HepG2 (cell line): ENCODE results near the gene SAMM50. TPM values are rescaled to one million over a fixed set of nuclear protein-coding genes. Genes with fewer than 3 reads are reported as not detected.

ENCODE experiments used
- ATAC-seq: fragments of 200-7000 bp; cut with Tn5 transposase; 3 replicates; pipeline ENCODE4 v1.9.1; 2020; ENCODE audit warnings: mild to moderate bottlenecking, moderate library complexity
- BruUV-seq: library from RNA; stranded (reverse); fragments of 400-500 nt; replicated peaks from 2 replicates; lab custom pipeline; 2021; lab: Mats Ljungman, UMichigan
- CTCF ChIA-PET: fragments of 300-600 bp; formaldehyde crosslinking; extraction: SDS; loops from one replicate; lab custom pipeline; 2021; ENCODE audit warnings: low total read pairs, inconsistent platforms, low intra/inter-chr PET ratio; lab: Yijun Ruan, JAX
- POLR2A ChIA-PET: fragments of 350-600 bp; sonication (Branson Sonifier 250); formaldehyde crosslinking; loops from one replicate; lab custom pipeline; 2020; ENCODE audit warnings: antibody characterized with exemption, inconsistent platforms; lab: Yijun Ruan, JAX
- DNase-seq: peaks from one replicate; pipeline ENCODE4 v3.0.0-alpha.2; 2015; ENCODE audit warnings: low spot score
- FAIRE-seq: peaks from 3 replicates; lab custom pipeline; 2011; peaks lifted over from hg19 to GRCh38; lab: Jason Lieb, UNC
- H2AFZ ChIP-seq: one replicate; pipeline ENCODE4 v1.6.1; 2011; ENCODE audit warnings: low read length, inconsistent platforms
- H3K27ac ChIP-seq: fragments of 300-600 bp; 3 replicates; pipeline ENCODE4 v1.8.0; 2011; ENCODE audit warnings: mixed run types, mild to moderate bottlenecking, mixed read lengths, low read length, inconsistent platforms; ENCODE audit not compliant: insufficient read depth; ENCODE audit errors: extremely low read length
- H3K27me3 ChIP-seq, 2 experiments: fragments of 200-600 bp in 1 of 2; 2 replicates in 1 of 2; 3 replicates in 1 of 2; pipeline versions ENCODE4 v1.6.0 to v1.8.0; 2011; ENCODE audit warnings: low read length in 2 of 2, mild to moderate bottlenecking in 2 of 2, moderate library complexity in 2 of 2, inconsistent platforms in 1 of 2; ENCODE audit not compliant: insufficient read depth in 2 of 2, control insufficient read depth in 1 of 2
- H3K36me3 ChIP-seq, 2 experiments: fragments of 200-600 bp in 1 of 2; replicated peaks in 1 of 2; 2 replicates in 1 of 2; 3 replicates in 1 of 2; pipeline versions ENCODE4 v1.5.1 to v1.8.0; 2011; ENCODE audit warnings: low read length in 2 of 2, inconsistent platforms in 1 of 2; ENCODE audit not compliant: insufficient read depth in 2 of 2, control insufficient read depth in 1 of 2
- H3K4me1 ChIP-seq: 2 replicates; pipeline ENCODE4 v1.5.1; 2012; ENCODE audit warnings: low read length, inconsistent platforms; ENCODE audit not compliant: insufficient read depth
- H3K4me2 ChIP-seq: 2 replicates; pipeline ENCODE4 v1.6.0; 2011; ENCODE audit warnings: low read depth, low read length, inconsistent platforms
- H3K4me3 ChIP-seq, 3 experiments: fragments of 200-600 bp in 1 of 3; sonication (generic), shearing (Covaris generic) in 1 of 3; replicated peaks in 1 of 3; 2 replicates each; pipeline ENCODE4 v1.5.1; 2011 to 2016; ENCODE audit warnings: low read length in 3 of 3, inconsistent platforms in 2 of 3, low read depth in 2 of 3, mild to moderate bottlenecking in 2 of 3, control low read depth in 1 of 3, mixed read lengths in 1 of 3; ENCODE audit not compliant: insufficient read depth in 1 of 3
- H3K79me2 ChIP-seq: one replicate; pipeline ENCODE4 v1.6.1; 2011; ENCODE audit warnings: low read length, inconsistent platforms; ENCODE audit not compliant: insufficient read depth
- H3K9ac ChIP-seq: 2 replicates; pipeline ENCODE4 v1.6.0; 2011; ENCODE audit warnings: mild to moderate bottlenecking, low read depth, low read length, inconsistent platforms; ENCODE audit not compliant: insufficient read depth
- H3K9me3 ChIP-seq: 2 replicates; pipeline ENCODE4 v1.5.1; 2012; ENCODE audit warnings: mild to moderate bottlenecking, low read length
- H4K20me1 ChIP-seq: 2 replicates; pipeline ENCODE4 v1.6.0; 2011; ENCODE audit warnings: inconsistent platforms, mild to moderate bottlenecking, low read length, moderate library complexity; ENCODE audit not compliant: insufficient read depth
- CBFB ChIP-seq: sonication (generic); formaldehyde crosslinking; IDR thresholded peaks from 2 replicates; pipeline ENCODE4 v1.4.0; 2020; ENCODE audit warnings: missing genetic modification reagents
- CCAR2 ChIP-seq: fragments of 200-400 bp; formaldehyde crosslinking; optimal IDR thresholded peaks from 2 replicates; pipeline ENCODE3; 2018; ENCODE audit warnings: low read depth, mild to moderate bottlenecking, low read length, moderate library complexity
- ELF4 ChIP-seq: sonication (generic); formaldehyde crosslinking; IDR thresholded peaks from 2 replicates; pipeline ENCODE4 v1.5.0; 2020; ENCODE audit warnings: missing genetic modification reagents, mild to moderate bottlenecking, moderate library complexity, borderline replicate concordance
- GATAD1 ChIP-seq: IDR thresholded peaks from 2 replicates; pipeline ENCODE4 v1.6.1; 2016; ENCODE audit warnings: missing genetic modification reagents, missing compliant biosample characterization
- HIVEP1 ChIP-seq: sonication (generic); formaldehyde crosslinking; IDR thresholded peaks from 2 replicates; pipeline ENCODE4 v1.4.0; 2020; ENCODE audit warnings: mild to moderate bottlenecking, missing genetic modification reagents
- KLF11 ChIP-seq: IDR thresholded peaks from 2 replicates; pipeline ENCODE4 v1.6.1; 2016; ENCODE audit warnings: missing compliant biosample characterization
- MXD3 ChIP-seq: IDR thresholded peaks from 2 replicates; pipeline ENCODE4 v1.6.1; 2016; ENCODE audit warnings: mild to moderate bottlenecking, missing biosample characterization, missing genetic modification reagents
- PAWR ChIP-seq: sonication (generic); formaldehyde crosslinking; IDR thresholded peaks from 2 replicates; pipeline ENCODE4 v1.4.0; 2020; ENCODE audit warnings: missing genetic modification reagents, mild to moderate bottlenecking, borderline replicate concordance
- REST ChIP-seq, 2 experiments: IDR thresholded peaks; 2 replicates each; pipeline ENCODE4 v1.6.1; 2011 to 2012; ENCODE audit warnings: low read length in 2 of 2, borderline replicate concordance in 1 of 2, low read depth in 1 of 2, mild to moderate bottlenecking in 1 of 2, moderate library complexity in 1 of 2
- RXRA ChIP-seq: sonication (generic); formaldehyde crosslinking; IDR thresholded peaks from 2 replicates; pipeline ENCODE4 v1.5.1; 2020; ENCODE audit warnings: missing genetic modification reagents
- XBP1 ChIP-seq: sonication (generic); formaldehyde crosslinking; IDR thresholded peaks from 2 replicates; pipeline ENCODE4 v1.5.0; 2020; ENCODE audit warnings: missing genetic modification reagents
- ZKSCAN1 ChIP-seq: fragments of 150-350 bp; IDR thresholded peaks from 2 replicates; pipeline ENCODE4 v1.6.1; 2014; ENCODE audit warnings: low read length
- ZNF138 ChIP-seq: sonication (generic); formaldehyde crosslinking; IDR thresholded peaks from 2 replicates; pipeline ENCODE4 v1.5.0; 2020; ENCODE audit warnings: mild to moderate bottlenecking, low read depth, missing genetic modification reagents
- ZNF205 ChIP-seq: IDR thresholded peaks from 2 replicates; pipeline ENCODE4 v1.6.1; 2018; ENCODE audit warnings: missing biosample characterization, missing genetic modification reagents
- ZNF451 ChIP-seq: sonication (generic); formaldehyde crosslinking; IDR thresholded peaks from 2 replicates; pipeline ENCODE4 v1.5.0; 2020; ENCODE audit warnings: mild to moderate bottlenecking, missing genetic modification reagents
- ZNF614 ChIP-seq: IDR thresholded peaks from 2 replicates; pipeline ENCODE4 v1.6.1; 2018; ENCODE audit warnings: missing biosample characterization, missing genetic modification reagents, inconsistent platforms, borderline replicate concordance
- ZNF660 ChIP-seq: sonication (generic); formaldehyde crosslinking; IDR thresholded peaks from 2 replicates; pipeline ENCODE4 v1.5.1; 2020; ENCODE audit warnings: mild to moderate bottlenecking, low read depth, missing genetic modification reagents, borderline replicate concordance
- ZNF891 ChIP-seq: sonication (generic); formaldehyde crosslinking; IDR thresholded peaks from 2 replicates; pipeline ENCODE4 v1.5.0; 2020; ENCODE audit warnings: mild to moderate bottlenecking, missing genetic modification reagents
- whole genome bisulfite sequencing: methylation state at CpG from one replicate; pipeline ENCODE4 v1.1.6; 2017; ENCODE audit warnings: low lambda C conversion rate; 5-methylcytosine and 5-hydroxymethylcytosine counted together
- in situ Hi-C: cut with HindIII; loops from 2 replicates; pipeline ENCODE4 v1.10.0; 2017; ENCODE audit warnings: low pct_unique_long_range_greater_than_20kb; ENCODE audit not compliant: extremely low pct_ligation_motif_present
- intact Hi-C: fragments of 100-400 bp; cut with micrococcal nuclease; formaldehyde crosslinking; loops from one replicate; pipeline ENCODE4 v1.10.0; 2022; ENCODE audit not compliant: unreplicated experiment
- polyA plus RNA-seq, 8 experiments: library from polyadenylated mRNA; depleted of rRNA in 3 of 8; stranded (reverse) in 7 of 8; unstranded in 1 of 8; fragments of >200 nt; fragmentation: Illumina TruSeq in 4 of 8; extraction: Trizol in 4 of 8; gene quantifications; 2 replicates each; pipeline versions ENCODE4 v1.2.1 to v1.2.3, GENCODE V29; 2011 to 2016; ENCODE audit warnings: low read depth in 4 of 8, missing spikeins in 1 of 8, mixed read lengths in 1 of 8; ENCODE audit not compliant: insufficient read depth in 1 of 8
- total RNA-seq, 5 experiments: library from RNA; depleted of rRNA; stranded (reverse); fragments of >200 nt; fragmentation: Illumina TruSeq; extraction: Trizol; gene quantifications; 2 replicates each; pipeline ENCODE4 v1.2.3, GENCODE V29; 2016; ENCODE audit warnings: low read depth in 1 of 5

Gene SAMM50
- total and polyA plus RNA-seq, 2 of the 13 experiments (the other 11 are each of a cell fraction or from before 2014, with no cell fraction given), result 34.7 to 63.4 TPM

GRCh38 chr22:43969989-43970755, 14.9 kb downstream of the SAMM50 start:
- H3K4me2 ChIP-seq, result no peak overlapping the region
- H3K4me1 ChIP-seq, result no peaks in the 10 kb centered on the region
- no TSS peak for BruUV-seq
- in situ Hi-C loops (no loop called here), intact Hi-C loops (no loop called here)
- WGBS, result 100% methylated on average over 4 of the region's 8 CpGs
- FAIRE-seq (no peak), ATAC-seq (no peak), DNase-seq (no peak)
- H3K9me3 ChIP-seq, result no peaks in the 10 kb centered on the region
- CTCF ChIA-PET, result no interaction called here
- no peaks in the 10 kb centered on the region for H4K20me1 ChIP-seq
- peaks cover 38 to 83% of the 10 kb centered on the region in 2 experiments for H3K36me3 ChIP-seq
- H3K9ac ChIP-seq, result no peak overlapping the region
- TF ChIP-seq ZNF660 (CRISPR knock-in tag) (no peak), ZKSCAN1 (no peak), ZNF891 (no peak), ELF4 (no peak), REST (IDR thresholded peaks at IDR 0.05; ENCODE audit: borderline replicate concordance in 1 of 2, low read depth in 1 of 2, low read length in 2 of 2) (no peak), CBFB (CRISPR knock-in tag) (no peak), RXRA (CRISPR knock-in tag) (no peak), ZNF205 (CRISPR knock-in tag) (no peak), ZNF614 (no peak), HIVEP1 (CRISPR knock-in tag) (no peak), PAWR (no peak), KLF11 (no peak), ZNF138 (CRISPR knock-in tag) (no peak), GATAD1 (CRISPR knock-in tag) (no peak), CCAR2 (no peak), MXD3 (CRISPR knock-in tag) (no peak), XBP1 (CRISPR knock-in tag) (no peak), ZNF451 (no peak)
- POLR2A ChIA-PET, result no interaction called here
- no peaks in the 10 kb centered on the region for H3K27me3 ChIP-seq
- no peak overlapping the region for H2AFZ ChIP-seq
- H3K27ac ChIP-seq, result no peak overlapping the region
- H3K79me2 ChIP-seq, result no peaks in the 10 kb centered on the region
- no peak overlapping the region for H3K4me3 ChIP-seq
